K562 (cell line): ENCODE results near the gene OR2S2. TPM values are rescaled to one million over a fixed set of nuclear protein-coding genes. Genes with fewer than 3 reads are reported as not detected.
A peak's percentile ranks its signal among the peaks of the same experiment; 100 is the strongest.

ENCODE experiments used
- ATAC-seq: fragments of 200-7000 bp; cut with Tn5 transposase; 3 replicates; pipeline ENCODE4 v1.9.1; 2020; ENCODE audit warnings: moderate library complexity
- BruUV-seq: library from RNA; stranded (reverse); fragments of 400-500 nt; replicated peaks from 2 replicates; lab custom pipeline; 2021; lab: Mats Ljungman, UMichigan
- CTCF ChIA-PET: fragments of 300-600 bp; formaldehyde crosslinking; extraction: SDS; loops from one replicate; lab custom pipeline; 2021; ENCODE audit warnings: low intra/inter-chr PET ratio; lab: Yijun Ruan, JAX
- POLR2A ChIA-PET: fragments of 300-600, 350-650 bp; sonication (Branson Sonifier 250); formaldehyde crosslinking; extraction: SDS; loops from one replicate; lab custom pipeline; 2021; ENCODE audit warnings: antibody characterized with exemption, inconsistent platforms; lab: Yijun Ruan, JAX
- DNase-seq, 4 experiments: peaks; one replicate each; pipeline versions ENCODE4 v3.0.0 to v3.0.0-alpha.2; 2011 to 2018; ENCODE audit warnings: low spot score in 3 of 4, mixed read lengths in 3 of 4; ENCODE audit errors: extremely low read depth in 1 of 4
- FAIRE-seq: peaks from 2 replicates; lab custom pipeline; 2011; peaks lifted over from hg19 to GRCh38; lab: Jason Lieb, UNC
- H2AFZ ChIP-seq: 2 replicates; pipeline ENCODE4 v1.6.0; 2011; ENCODE audit warnings: low read depth, low read length, control low read depth, inconsistent platforms
- H3K27ac ChIP-seq: fragments of 200-600 bp; 3 replicates; pipeline ENCODE4 v1.8.0; 2011; ENCODE audit warnings: low read depth, mild to moderate bottlenecking, control low read depth, inconsistent platforms, low read length, moderate library complexity, mixed read lengths; ENCODE audit errors: extremely low read depth
- H3K27me3 ChIP-seq, 2 experiments: fragments of 300-600 bp in 1 of 2; 2 replicates in 1 of 2; 3 replicates in 1 of 2; pipeline versions ENCODE4 v1.6.0 to v1.8.0; 2011; ENCODE audit warnings: inconsistent platforms in 2 of 2, low read length in 2 of 2, mild to moderate bottlenecking in 1 of 2, mixed read lengths in 1 of 2, moderate library complexity in 1 of 2; ENCODE audit not compliant: control insufficient read depth in 2 of 2, insufficient read depth in 2 of 2
- H3K36me3 ChIP-seq: fragments of 300-600 bp; 3 replicates; pipeline ENCODE4 v1.8.0; 2011; ENCODE audit warnings: mild to moderate bottlenecking, low read length, inconsistent platforms; ENCODE audit not compliant: control insufficient read depth, insufficient read depth
- H3K4me1 ChIP-seq, 2 experiments: fragments of 200-600 bp in 1 of 2; replicated peaks in 1 of 2; 2 replicates in 1 of 2; 3 replicates in 1 of 2; pipeline versions ENCODE4 v1.5.1 to v1.8.0; 2011; ENCODE audit warnings: inconsistent platforms in 2 of 2, low read length in 2 of 2, mild to moderate bottlenecking in 1 of 2, mixed read lengths in 1 of 2, moderate library complexity in 1 of 2; ENCODE audit not compliant: control insufficient read depth in 2 of 2, insufficient read depth in 2 of 2
- H3K4me2 ChIP-seq: 2 replicates; pipeline ENCODE4 v1.6.1; 2011; ENCODE audit warnings: low read length, control low read depth, inconsistent platforms, mixed read lengths; ENCODE audit not compliant: insufficient read depth
- H3K4me3 ChIP-seq: fragments of 200-600 bp; sonication (generic), shearing (Covaris generic); 2 replicates; pipeline ENCODE4 v1.5.1; 2016; ENCODE audit warnings: control low read depth, inconsistent platforms
- H3K79me2 ChIP-seq: fragments of 200-600 bp; 3 replicates; pipeline ENCODE4 v1.8.0; 2011; ENCODE audit warnings: low read length, inconsistent platforms; ENCODE audit not compliant: control insufficient read depth, insufficient read depth
- H3K9ac ChIP-seq, 2 experiments: 2 replicates each; pipeline versions ENCODE4 v1.6.0 to v1.6.1; 2011; ENCODE audit warnings: low read depth in 2 of 2, low read length in 2 of 2, control low read depth in 1 of 2, inconsistent platforms in 1 of 2, mild to moderate bottlenecking in 1 of 2, mixed read lengths in 1 of 2; ENCODE audit not compliant: insufficient read depth in 1 of 2
- H3K9me1 ChIP-seq: one replicate; pipeline ENCODE4 v1.6.0; 2011; ENCODE audit warnings: inconsistent platforms, mild to moderate bottlenecking, low read length, moderate library complexity; ENCODE audit not compliant: control insufficient read depth, insufficient read depth
- H3K9me3 ChIP-seq: replicated peaks from 2 replicates; pipeline ENCODE4 v1.5.1; 2011; ENCODE audit warnings: low read depth, low read length, inconsistent platforms; ENCODE audit not compliant: control insufficient read depth, insufficient read depth
- H4K20me1 ChIP-seq: replicated peaks from 2 replicates; pipeline ENCODE4 v1.6.1; 2011; ENCODE audit warnings: low read length, inconsistent platforms, mixed read lengths; ENCODE audit not compliant: control insufficient read depth, insufficient read depth
- CBX8 ChIP-seq: fragments of 200-600 bp; sonication (generic); IDR thresholded peaks from 2 replicates; pipeline ENCODE4 v1.6.1; 2012; ENCODE audit warnings: borderline replicate concordance, mixed run types, low read depth, mild to moderate bottlenecking, moderate library complexity, mixed read lengths, low read length, control low read depth, inconsistent platforms; ENCODE audit not compliant: poor library complexity, severe bottlenecking; ENCODE audit errors: extremely low read depth
- HDAC1 ChIP-seq, 2 experiments: fragments of 450-650 bp; IDR thresholded peaks; 2 replicates each; pipeline ENCODE4 v1.6.1; 2016 to 2017; ENCODE audit warnings: inconsistent platforms in 1 of 2, mild to moderate bottlenecking in 1 of 2, moderate library complexity in 1 of 2
- KDM4B ChIP-seq, 2 experiments: fragments of 450-650 bp in 1 of 2; sonication (generic) in 1 of 2; IDR thresholded peaks; 2 replicates each; pipeline ENCODE4 v1.6.1; 2016 to 2017; ENCODE audit warnings: borderline replicate concordance in 2 of 2, antibody characterized with exemption in 1 of 2, low read depth in 1 of 2, mild to moderate bottlenecking in 1 of 2
- WGBS: fragments of 100-300 bp; shearing (Covaris generic); methylation state at CpG from one replicate; pipeline ENCODE4 v1.1.6; 2016; ENCODE audit warnings: low coverage, mixed read lengths; ENCODE audit not compliant: insufficient coverage; ENCODE audit errors: missing lambda C conversion rate; 5-methylcytosine and 5-hydroxymethylcytosine counted together
- in situ Hi-C: fragments of 300-500 bp; cut with MboI; formaldehyde crosslinking; loops from 4 replicates; pipeline ENCODE4 v1.15.0; 2018; ENCODE audit warnings: inconsistent platforms, mixed read lengths
- intact Hi-C: fragments of 100-400 bp; cut with micrococcal nuclease; formaldehyde crosslinking; loops from 2 replicates; pipeline ENCODE4 v1.14.2; 2022
- polyA plus RNA-seq, 8 experiments: library from polyadenylated mRNA; depleted of rRNA in 4 of 8; stranded (reverse) in 5 of 8; unstranded in 3 of 8; fragments of >200 nt; fragmentation: Nextera tagmentation in 2 of 8; fragmentation: Illumina TruSeq in 1 of 8; extraction: Ambion mirVana in 2 of 8; extraction: Trizol in 1 of 8; gene quantifications; 2 replicates each; pipeline versions ENCODE4 v1.2.1 to v1.2.3, GENCODE V29; 2011 to 2014; ENCODE audit warnings: inconsistent platforms in 1 of 8, missing spikeins in 1 of 8
- total RNA-seq, 7 experiments: library from RNA; depleted of rRNA in 6 of 7; stranded (reverse); fragments of >200 nt in 6 of 7; fragmentation: Illumina TruSeq in 2 of 7; extraction: Trizol in 2 of 7; gene quantifications; 2 replicates each; pipeline versions ENCODE4 v1.2.1 to v1.2.3, GENCODE V29; 2011 to 2021; ENCODE audit warnings: low replicate concordance in 1 of 7

The OR2S2 gene
- total and polyA plus RNA-seq, 9 of the 15 experiments (the other 6 are each of a cell fraction or from before 2014, with no cell fraction given) = not detected

GRCh38 chr9:35980289-35981011, 22.5 kb upstream of the OR2S2 start (continued):
- no peak for TF ChIP-seq KDM4B (IDR thresholded peaks at IDR 0.05; ENCODE audit: borderline replicate concordance in 2 of 2, low read depth in 1 of 2)

GRCh38 chr9:35978792-35979191, 20.8 kb upstream of the OR2S2 start:
- peaks cover 0 to 6% of the 10 kb centered on the region in 2 experiments; a peak in 2 of 5 replicates for H3K27me3 ChIP-seq
- intact Hi-C loops = no loop called here
- H3K27ac ChIP-seq = no peak overlapping the region
- no peaks in the 10 kb centered on the region for H3K79me2 ChIP-seq
- H3K9me1 ChIP-seq = no peaks in the 10 kb centered on the region
- TF ChIP-seq HDAC1 (IDR thresholded peaks at IDR 0.05) (no peak), CBX8 (peak; percentile 50)
- no peak for ATAC-seq
- H3K9ac ChIP-seq = no peak overlapping the region
- H3K4me1 ChIP-seq = no peaks in the 10 kb centered on the region
- POLR2A ChIA-PET = no interaction called here
- no TSS peak for BruUV-seq
- H4K20me1 ChIP-seq = no peaks in the 10 kb centered on the region
- in situ Hi-C loops = no loop called here
- no peak overlapping the region for H2AFZ ChIP-seq
- H3K36me3 ChIP-seq = no peaks in the 10 kb centered on the region
- CTCF ChIA-PET = no interaction called here
- FAIRE-seq = no peak
- H3K4me2 ChIP-seq = no peak overlapping the region
- no peaks in the 10 kb centered on the region for H3K9me3 ChIP-seq
- WGBS = 0% methylated on average over 6 of the region's 6 CpGs
- no peak for DNase-seq
- no peak overlapping the region for H3K4me3 ChIP-seq
